ENCODE results near the gene ZNF343. TPM values are rescaled to one million over a fixed set of nuclear protein-coding genes. Genes with fewer than 3 reads are reported as not detected.
A peak's percentile ranks its signal among the peaks of the same experiment; 100 is the strongest.
"Not testable (repeated sequence)": the region's sequence is repeated elsewhere in the genome, so short reads cannot be mapped to it uniquely, and the experiment has no call there.

ZNF343 gene
- total and polyA plus RNA-seq, 10 donors = 4.8 to 16.2 (median 10.3) TPM

DNA sequence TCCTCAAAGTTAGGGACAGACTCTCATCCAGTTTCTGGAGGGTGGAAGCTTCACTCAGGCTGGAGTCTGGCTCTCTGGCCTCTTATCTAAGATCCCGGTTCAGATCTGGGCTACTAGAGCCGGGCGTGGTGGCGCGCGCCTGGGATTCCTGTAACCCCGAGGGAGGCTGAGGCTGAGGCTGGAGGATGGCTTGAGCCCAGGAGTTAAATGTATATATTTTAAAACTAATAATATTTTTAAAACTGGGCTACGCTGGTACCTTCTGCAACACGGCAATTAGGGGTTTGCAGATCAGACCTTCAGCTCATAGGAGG, 710 bp upstream of the ZNF343 start:
- Histone ChIP-seq H3K4me3 (peak overlapping the region; percentile 70 to 96 (median 84)), H3K27ac (peak overlapping the region; percentile 84 to 96 (median 90)), H3K4me1 (peaks cover 9 to 25% (median 20%) of the 10 kb centered on the region in 6 donors), H3K27me3 (replicated peaks in 1 of 7) (peaks cover 0 to 4% (median 0%) of the 10 kb centered on the region in 7 donors), H3K9me3 (no peaks in the 10 kb centered on the region), H3K36me3 (no peaks in the 10 kb centered on the region)
- 67 to 82% (median 74%) methylated on average over 9 of the region's 9 CpGs for WGBS, 5 donors
- TF ChIP-seq POLR2A (IDR thresholded peaks at IDR 0.05) (no peak), POLR2AphosphoS5 (IDR thresholded peaks at IDR 0.05) (no peak)
- TF ChIP-seq, protein P1, sequence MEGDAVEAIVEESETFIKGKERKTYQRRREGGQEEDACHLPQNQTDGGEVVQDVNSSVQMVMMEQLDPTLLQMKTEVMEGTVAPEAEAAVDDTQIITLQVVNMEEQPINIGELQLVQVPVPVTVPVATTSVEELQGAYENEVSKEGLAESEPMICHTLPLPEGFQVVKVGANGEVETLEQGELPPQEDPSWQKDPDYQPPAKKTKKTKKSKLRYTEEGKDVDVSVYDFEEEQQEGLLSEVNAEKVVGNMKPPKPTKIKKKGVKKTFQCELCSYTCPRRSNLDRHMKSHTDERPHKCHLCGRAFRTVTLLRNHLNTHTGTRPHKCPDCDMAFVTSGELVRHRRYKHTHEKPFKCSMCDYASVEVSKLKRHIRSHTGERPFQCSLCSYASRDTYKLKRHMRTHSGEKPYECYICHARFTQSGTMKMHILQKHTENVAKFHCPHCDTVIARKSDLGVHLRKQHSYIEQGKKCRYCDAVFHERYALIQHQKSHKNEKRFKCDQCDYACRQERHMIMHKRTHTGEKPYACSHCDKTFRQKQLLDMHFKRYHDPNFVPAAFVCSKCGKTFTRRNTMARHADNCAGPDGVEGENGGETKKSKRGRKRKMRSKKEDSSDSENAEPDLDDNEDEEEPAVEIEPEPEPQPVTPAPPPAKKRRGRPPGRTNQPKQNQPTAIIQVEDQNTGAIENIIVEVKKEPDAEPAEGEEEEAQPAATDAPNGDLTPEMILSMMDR (IDR thresholded peaks at IDR 0.05 in 8 of 11, conservative IDR thresholded peaks at IDR 0.05 in 3 of 11) = peak in 1 of 11 experiments; percentile 1
- DNase-seq = no peak
- intact Hi-C loops (cut with DNase I; ENCODE audit: low total_unique reads) = no loop called here

DNA sequence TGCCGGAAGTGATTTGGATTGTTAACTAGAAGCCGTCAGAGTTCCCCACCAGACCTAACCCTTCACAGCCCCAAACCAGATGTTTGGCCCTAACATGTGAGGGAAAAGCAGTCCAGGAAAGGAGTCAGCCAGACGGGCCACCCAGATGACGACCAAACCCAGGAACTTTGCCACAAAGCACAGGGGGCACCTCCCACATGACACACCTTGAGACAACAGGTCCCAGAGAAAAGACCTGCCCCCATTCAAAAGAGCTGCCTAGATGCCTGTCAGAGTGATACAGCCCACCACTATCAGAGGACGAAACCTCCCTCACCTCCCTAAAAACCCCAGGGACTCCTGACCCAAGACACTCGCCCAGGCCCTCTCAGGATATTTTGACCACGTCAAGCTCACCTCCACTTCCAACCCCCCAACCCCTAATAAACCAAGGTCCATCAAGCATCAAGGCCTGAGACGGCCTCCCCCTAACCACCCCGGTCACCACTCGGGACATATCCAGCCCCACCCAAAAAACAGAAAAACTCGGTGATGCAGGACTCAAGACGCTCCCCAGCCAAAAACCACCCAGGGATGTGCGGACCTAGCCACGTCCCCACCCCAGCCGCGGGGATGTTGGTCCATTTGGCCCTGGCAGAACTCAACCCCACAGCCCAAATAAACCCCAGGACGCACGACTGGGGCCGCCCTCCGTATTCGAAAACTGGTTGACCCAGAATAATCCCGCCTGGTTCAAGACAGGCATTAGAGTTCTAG, 662 bp downstream of the ZNF343 start:
- DNase-seq = no peak
- intact Hi-C loops (cut with DNase I; ENCODE audit: low total_unique reads) = no loop called here
- Histone ChIP-seq H3K4me1 (peaks cover 9 to 25% (median 20%) of the 10 kb centered on the region in 6 donors), H3K27ac (peak overlapping the region; percentile 84 to 96 (median 90)), H3K27me3 (replicated peaks in 1 of 7) (peaks cover 0 to 4% (median 0%) of the 10 kb centered on the region in 7 donors), H3K9me3 (no peaks in the 10 kb centered on the region), H3K36me3 (no peaks in the 10 kb centered on the region), H3K4me3 (peak overlapping the region; percentile 70 to 96 (median 84))
- WGBS, 5 donors = 14 to 26% (median 17%) methylated on average over 22 of the region's 22 CpGs
- TF ChIP-seq, protein P1 (IDR thresholded peaks at IDR 0.05 in 8 of 11, conservative IDR thresholded peaks at IDR 0.05 in 3 of 11) = no peak
- no peak for TF ChIP-seq POLR2AphosphoS5 (IDR thresholded peaks at IDR 0.05)
- no peak for TF ChIP-seq POLR2A (IDR thresholded peaks at IDR 0.05)

DNA sequence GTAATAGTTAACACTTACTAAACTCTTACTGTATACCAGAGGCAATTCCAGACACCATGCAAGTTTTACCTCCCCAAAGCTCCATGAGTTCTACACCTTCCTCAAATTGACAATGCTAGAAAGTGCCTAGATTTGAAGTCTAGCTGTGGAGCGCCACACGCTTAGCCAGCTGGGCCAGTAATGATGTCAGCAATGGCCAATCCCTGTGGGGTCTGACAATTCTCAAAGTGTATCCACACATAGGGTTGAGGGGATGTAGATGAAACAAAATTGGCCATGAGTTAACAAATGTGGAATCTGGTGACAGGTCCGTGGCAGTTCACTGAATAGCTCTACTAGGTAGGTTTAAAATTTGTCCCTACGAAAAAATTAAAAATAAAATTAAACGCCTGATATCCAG, 1.3 kb downstream of the ZNF343 start:
- Histone ChIP-seq H3K27ac (no peak overlapping the region), H3K27me3 (replicated peaks in 1 of 7) (peaks cover 0 to 3% (median 0%) of the 10 kb centered on the region in 7 donors), H3K36me3 (no peaks in the 10 kb centered on the region), H3K4me3 (peak overlapping the region in 3 of 8 donors; percentile 83 to 96 (median 85)), H3K4me1 (peaks cover 9 to 25% (median 20%) of the 10 kb centered on the region in 6 donors), H3K9me3 (no peaks in the 10 kb centered on the region)
- TF ChIP-seq, protein P1 (IDR thresholded peaks at IDR 0.05 in 8 of 11, conservative IDR thresholded peaks at IDR 0.05 in 3 of 11) = no peak
- no peak for TF ChIP-seq POLR2AphosphoS5 (IDR thresholded peaks at IDR 0.05)
- no peak for TF ChIP-seq POLR2A (IDR thresholded peaks at IDR 0.05)
- DNase-seq = no peak
- 90 to 96% (median 91%) methylated on average over 5 of the region's 5 CpGs for WGBS, 5 donors
- intact Hi-C loops (cut with DNase I; ENCODE audit: low total_unique reads) = no loop called here

DNA sequence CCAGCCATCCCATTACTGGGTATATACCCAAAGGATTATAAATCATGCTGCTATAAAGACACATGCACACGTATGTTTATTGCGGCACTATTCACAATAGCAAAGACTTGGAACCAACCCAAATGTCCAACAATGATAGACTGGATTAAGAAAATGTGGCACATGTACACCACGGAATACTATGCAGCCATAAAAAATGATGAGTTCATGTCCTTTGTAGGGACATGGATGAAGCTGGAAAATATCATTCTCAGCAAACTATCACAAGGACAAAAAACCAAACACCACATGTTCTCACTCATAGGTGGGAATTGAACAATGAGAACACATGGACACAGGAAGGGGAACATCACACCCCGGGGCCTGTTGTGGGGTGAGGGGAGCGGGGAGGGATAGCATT, 2.3 kb downstream of the ZNF343 start:
- H3K9me3 ChIP-seq; H3K27me3 ChIP-seq (replicated peaks in 1 of 7); H3K27ac ChIP-seq; DNase-seq; intact Hi-C loops (cut with DNase I; ENCODE audit: low total_unique reads); H3K4me3 ChIP-seq; H3K36me3 ChIP-seq: not testable (repeated sequence)
- H3K4me1 ChIP-seq = peaks cover 9 to 25% (median 20%) of the 10 kb centered on the region in 6 donors
- WGBS, 5 donors = 92 to 98% (median 95%) methylated on average over 2 to 3 of the region's 5 CpGs

DNA sequence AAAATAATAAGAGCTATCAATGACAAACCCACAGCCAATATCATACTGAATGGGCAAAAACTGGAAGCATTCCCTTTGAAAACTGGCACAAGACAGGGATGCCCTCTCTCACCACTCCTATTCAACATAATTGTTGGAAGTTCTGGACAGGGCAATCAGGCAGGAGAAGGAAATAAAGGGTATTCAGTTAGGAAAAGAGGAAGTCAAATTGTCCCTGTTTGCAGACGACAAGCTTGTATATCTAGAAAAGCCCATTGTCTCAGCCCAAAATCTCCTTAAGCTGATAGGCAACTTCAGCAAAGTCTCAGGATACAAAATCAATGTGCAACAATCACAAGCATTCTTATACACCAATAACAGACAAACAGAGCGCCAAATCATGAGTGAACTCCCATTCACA, 3.9 kb downstream of the ZNF343 start:
- H3K4me3 ChIP-seq; H3K9me3 ChIP-seq; H3K27me3 ChIP-seq (replicated peaks in 1 of 7); intact Hi-C loops (cut with DNase I; ENCODE audit: low total_unique reads); H3K27ac ChIP-seq; DNase-seq: not testable (repeated sequence)
- peaks cover 0 to 16% (median 10%) of the 10 kb centered on the region in 6 donors for H3K36me3 ChIP-seq
- peaks cover 9 to 23% (median 20%) of the 10 kb centered on the region in 6 donors for H3K4me1 ChIP-seq
- 63 to 76% (median 67%) methylated on average over 2 of the region's 2 CpGs for WGBS, 5 donors

DNA sequence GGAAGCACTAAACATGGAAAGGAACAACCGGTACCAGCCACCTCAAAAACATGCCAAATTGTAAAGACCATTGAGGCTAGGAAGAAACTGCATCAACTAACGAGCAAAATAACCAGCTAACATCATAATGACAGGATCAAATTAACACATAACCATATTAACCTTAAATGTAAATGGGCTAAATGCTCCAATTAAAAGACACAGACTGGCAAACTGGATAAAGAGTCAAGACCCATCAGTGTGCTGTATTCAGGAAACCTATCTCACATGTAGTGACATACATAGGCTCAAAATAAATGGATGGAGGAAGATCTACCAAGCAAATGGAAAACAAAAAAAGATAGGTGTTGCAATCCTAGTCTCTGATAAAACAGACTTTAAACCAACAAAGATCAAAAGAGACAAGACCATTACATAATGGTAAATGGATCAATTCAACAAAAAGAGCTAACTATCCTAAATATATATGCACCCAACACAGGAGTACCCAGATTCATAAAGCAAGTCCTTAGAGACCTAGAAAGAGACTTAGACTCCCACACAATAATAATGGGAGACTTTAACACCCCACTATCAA, 5.8 kb downstream of the ZNF343 start:
- H3K4me1 ChIP-seq; H3K27ac ChIP-seq; intact Hi-C loops (cut with DNase I; ENCODE audit: low total_unique reads); DNase-seq; H3K9me3 ChIP-seq; H3K27me3 ChIP-seq (replicated peaks in 1 of 7); H3K4me3 ChIP-seq: not testable (repeated sequence)
- WGBS, 5 donors = 93 to 99% (median 94%) methylated on average over 2 of the region's 2 CpGs
- H3K36me3 ChIP-seq = peaks cover 0 to 36% (median 22%) of the 10 kb centered on the region in 6 donors

Data from spleen (tissue), 11 donors.